Suprapubic skin (tissue), 4 donors: ENCODE measurements around the gene HOXD3.

Experiments
- CTCF ChIP-seq, 2 donors: fragments of 200-600 bp in 1 of 2; fragments of 450-650 bp in 1 of 2; sonication (generic) in 1 of 2; IDR thresholded peaks; one replicate each; pipeline ENCODE4 v1.5.1; 2016 to 2019; ENCODE audit warnings: antibody characterized with exemption in 2 of 2, mild to moderate bottlenecking in 1 of 2, moderate library complexity in 1 of 2
- EP300 ChIP-seq: sonication (generic); formaldehyde crosslinking; IDR thresholded peaks from one replicate; pipeline ENCODE4 v1.6.1; 2017; ENCODE audit warnings: antibody characterized with exemption
- POLR2A ChIP-seq, 2 donors: fragments of 450-650 bp; IDR thresholded peaks; one replicate each; pipeline ENCODE4 v1.6.1; 2017; ENCODE audit warnings: antibody characterized with exemption in 2 of 2, mild to moderate bottlenecking in 2 of 2, moderate library complexity in 2 of 2
- POLR2AphosphoS5 ChIP-seq, 3 donors: sonication (generic); formaldehyde crosslinking; IDR thresholded peaks; one replicate each; pipeline ENCODE4 v1.6.1; 2017; ENCODE audit warnings: antibody characterized with exemption in 3 of 3

DNA sequence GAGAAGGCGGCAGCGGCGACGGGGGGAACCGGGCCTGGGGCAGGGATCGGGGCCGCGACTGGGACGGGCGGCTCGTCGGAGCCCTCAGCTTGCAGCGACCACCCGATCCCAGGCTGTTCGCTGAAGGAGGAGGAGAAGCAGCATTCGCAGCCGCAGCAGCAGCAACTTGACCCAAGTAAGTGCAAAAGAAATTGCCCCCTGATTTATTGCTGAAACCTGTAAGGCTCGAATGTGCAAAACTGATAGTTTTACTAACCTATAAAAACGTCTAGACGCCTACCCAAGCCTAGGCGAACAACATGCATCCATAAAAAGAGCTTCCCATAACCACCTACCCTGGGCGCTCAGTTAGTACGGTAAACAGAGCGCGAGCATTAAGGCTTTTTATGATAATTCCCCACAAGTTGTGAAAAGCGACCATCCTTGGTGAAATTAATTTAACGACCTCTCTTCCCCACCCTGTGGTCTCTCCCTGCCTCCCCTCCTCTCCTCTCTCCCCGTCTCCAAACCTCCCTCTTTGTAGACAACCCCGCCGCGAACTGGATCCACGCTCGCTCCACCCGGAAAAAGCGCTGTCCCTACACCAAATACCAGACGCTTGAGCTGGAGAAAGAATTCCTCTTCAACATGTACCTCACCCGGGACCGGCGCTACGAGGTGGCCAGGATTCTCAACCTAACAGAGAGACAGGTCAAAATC, 33.5 kb upstream of the HOXD3 start:
- no peak for TF ChIP-seq CTCF (IDR thresholded peaks at IDR 0.05)
- TF ChIP-seq POLR2AphosphoS5 (IDR thresholded peaks at IDR 0.05) = no peak
- TF ChIP-seq POLR2A (IDR thresholded peaks at IDR 0.05) = no peak
- TF ChIP-seq EP300 = no peak
